ENCODE data around the gene XKRX. TPM values are rescaled to one million over a fixed set of nuclear protein-coding genes. Genes with fewer than 3 reads are reported as not detected.
A peak's percentile ranks its signal among the peaks of the same experiment; 100 is the strongest.

The XKRX gene
- total RNA-seq, 1 experiment from 2014 or later: 0.55 TPM

DNA sequence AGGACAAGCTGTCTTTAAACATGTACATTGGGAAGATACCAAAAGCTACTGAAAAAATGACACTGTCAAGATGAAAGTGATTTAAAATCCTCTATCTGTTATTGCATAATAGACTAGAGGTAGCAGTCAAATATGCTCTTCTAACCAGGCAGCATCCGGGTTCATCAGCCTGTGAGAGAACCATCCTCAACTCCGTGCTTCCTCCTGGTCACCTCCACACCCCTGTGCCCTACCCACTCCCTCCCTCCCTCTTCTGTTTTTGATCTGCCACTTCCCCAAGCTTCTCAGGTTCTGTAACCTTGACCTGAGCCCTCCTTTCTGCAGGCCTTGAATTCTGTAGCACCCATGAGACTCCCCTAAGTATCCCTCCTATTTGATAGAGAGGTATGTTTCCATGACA is 60.4 kb downstream of the XKRX start:
- Histone ChIP-seq H4K20me1 (ENCODE audit: low read length) (no peaks in the 10 kb centered on the region), H3K79me2 (ENCODE audit: low read length) (no peaks in the 10 kb centered on the region), H3K27me3 (ENCODE audit: low read length) (no peaks in the 10 kb centered on the region), H3K9me2 (replicated peaks; ENCODE audit: low read length) (no peaks in the 10 kb centered on the region), H3K9me3 (ENCODE audit: low read length) (no peaks in the 10 kb centered on the region), H3K9ac (ENCODE audit: low read length) (no peak overlapping the region), H2AFZ (ENCODE audit: low read length) (no peak overlapping the region), H3F3A (ENCODE audit: low read length, unreplicated experiment) (no peaks in the 10 kb centered on the region), H3K36me3 (ENCODE audit: low read depth, low read length) (no peaks in the 10 kb centered on the region), H3K4me2 (ENCODE audit: low read length) (no peak overlapping the region), H3K4me1 (ENCODE audit: insufficient read depth, low read length) (peaks cover 13% of the 10 kb centered on the region), H3K27ac (ENCODE audit: low read length) (no peak overlapping the region), H3K4me3 (ENCODE audit: low read length) (no peak overlapping the region)
- CTCF ChIA-PET: no interaction called here
- ATAC-seq (no peak), DNase-seq (no peak)
- POLR2A ChIA-PET (ENCODE audit: unreplicated experiment): no interaction called here
- intact Hi-C loops (cut with micrococcal nuclease): no loop called here
- BruUV-seq (replicated peaks): no TSS peak
- TF ChIP-seq EZH2 (IDR thresholded peaks at IDR 0.05; ENCODE audit: low read length, unreplicated experiment) (no peak), EZH2phosphoT487 (IDR thresholded peaks at IDR 0.05; ENCODE audit: borderline replicate concordance, low read length) (no peak)
- TF ChIP-seq, protein P1, sequence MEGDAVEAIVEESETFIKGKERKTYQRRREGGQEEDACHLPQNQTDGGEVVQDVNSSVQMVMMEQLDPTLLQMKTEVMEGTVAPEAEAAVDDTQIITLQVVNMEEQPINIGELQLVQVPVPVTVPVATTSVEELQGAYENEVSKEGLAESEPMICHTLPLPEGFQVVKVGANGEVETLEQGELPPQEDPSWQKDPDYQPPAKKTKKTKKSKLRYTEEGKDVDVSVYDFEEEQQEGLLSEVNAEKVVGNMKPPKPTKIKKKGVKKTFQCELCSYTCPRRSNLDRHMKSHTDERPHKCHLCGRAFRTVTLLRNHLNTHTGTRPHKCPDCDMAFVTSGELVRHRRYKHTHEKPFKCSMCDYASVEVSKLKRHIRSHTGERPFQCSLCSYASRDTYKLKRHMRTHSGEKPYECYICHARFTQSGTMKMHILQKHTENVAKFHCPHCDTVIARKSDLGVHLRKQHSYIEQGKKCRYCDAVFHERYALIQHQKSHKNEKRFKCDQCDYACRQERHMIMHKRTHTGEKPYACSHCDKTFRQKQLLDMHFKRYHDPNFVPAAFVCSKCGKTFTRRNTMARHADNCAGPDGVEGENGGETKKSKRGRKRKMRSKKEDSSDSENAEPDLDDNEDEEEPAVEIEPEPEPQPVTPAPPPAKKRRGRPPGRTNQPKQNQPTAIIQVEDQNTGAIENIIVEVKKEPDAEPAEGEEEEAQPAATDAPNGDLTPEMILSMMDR (conservative IDR thresholded peaks at IDR 0.05; ENCODE audit: low read depth, low read length): no peak

DNA sequence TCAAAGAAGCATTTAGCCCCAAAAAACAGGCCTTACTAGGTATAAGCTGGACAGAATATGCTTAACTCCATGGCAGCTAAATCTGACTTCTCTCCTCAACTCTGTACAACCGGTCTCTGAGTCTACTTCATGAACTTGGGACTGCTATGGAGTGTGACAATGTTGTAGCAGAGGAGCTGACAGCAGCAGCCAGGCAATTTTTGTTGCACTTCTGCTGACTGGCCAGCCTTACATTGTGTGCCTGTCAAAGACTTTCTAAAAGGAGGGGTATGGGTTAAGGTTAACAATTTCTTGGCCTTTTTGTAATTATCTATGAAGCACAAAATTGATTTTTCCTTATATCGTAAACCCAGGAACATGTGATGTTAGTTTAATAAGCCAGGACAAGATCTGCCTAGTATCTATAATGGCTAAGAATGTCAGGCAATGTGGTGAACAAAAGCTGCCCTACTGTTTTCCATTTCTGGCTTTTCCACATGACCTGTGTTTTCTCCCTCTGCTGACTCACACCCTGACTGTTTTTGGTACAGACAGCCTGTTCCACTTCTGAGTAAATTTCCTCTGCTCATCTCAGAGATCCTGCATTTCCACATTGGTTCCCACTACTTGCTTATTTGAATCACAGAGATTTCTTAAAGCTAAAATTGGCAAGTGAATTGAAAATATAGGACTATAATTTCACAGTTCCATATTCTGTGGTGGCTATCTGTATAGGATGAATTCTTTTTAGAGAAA is 63.9 kb downstream of the XKRX start:
- H3K27ac ChIP-seq (ENCODE audit: low read length): no peak overlapping the region
- DNase-seq (peak; percentile 27), ATAC-seq (peak; percentile 35; the same call in 1 of the 2 replicates)
- CTCF ChIA-PET: no interaction called here
- BruUV-seq (replicated peaks): no TSS peak
- no peak overlapping the region for H2AFZ ChIP-seq (ENCODE audit: low read length)
- no peaks in the 10 kb centered on the region for H3K36me3 ChIP-seq (ENCODE audit: low read depth, low read length)
- TF ChIP-seq EZH2 (IDR thresholded peaks at IDR 0.05; ENCODE audit: low read length, unreplicated experiment): no peak
- TF ChIP-seq, protein P1 (conservative IDR thresholded peaks at IDR 0.05; ENCODE audit: low read depth, low read length): no peak
- no peak for TF ChIP-seq EZH2phosphoT487 (IDR thresholded peaks at IDR 0.05; ENCODE audit: borderline replicate concordance, low read length)
- H3F3A ChIP-seq (ENCODE audit: low read length, unreplicated experiment): no peaks in the 10 kb centered on the region
- no peaks in the 10 kb centered on the region for H4K20me1 ChIP-seq (ENCODE audit: low read length)
- no peaks in the 10 kb centered on the region for H3K27me3 ChIP-seq (ENCODE audit: low read length)
- H3K4me3 ChIP-seq (ENCODE audit: low read length): no peak overlapping the region
- POLR2A ChIA-PET (ENCODE audit: unreplicated experiment): no interaction called here
- peaks cover 8% of the 10 kb centered on the region for H3K4me1 ChIP-seq (ENCODE audit: insufficient read depth, low read length)
- no peaks in the 10 kb centered on the region for H3K9me3 ChIP-seq (ENCODE audit: low read length)
- H3K9me2 ChIP-seq (replicated peaks; ENCODE audit: low read length): no peaks in the 10 kb centered on the region
- H3K9ac ChIP-seq (ENCODE audit: low read length): no peak overlapping the region
- H3K79me2 ChIP-seq (ENCODE audit: low read length): no peaks in the 10 kb centered on the region
- H3K4me2 ChIP-seq (ENCODE audit: low read length): no peak overlapping the region
- intact Hi-C loops (cut with micrococcal nuclease): no loop called here

Other genes with a start within 250 kb of the XKRX start
- 2.7 and 3.2 TPM in 2 replicates for gene SYTL4, start 196.8 kb downstream of the XKRX start, total RNA-seq (2014; rRNA removed)
- gene CSTF2, start 108.5 kb downstream of the XKRX start, total RNA-seq (2014; rRNA removed): 64.1 and 67.7 TPM in 2 replicates
- not detected in 2 replicates for gene NOX1, start 54.6 kb downstream of the XKRX start, total RNA-seq (2014; rRNA removed)
- gene ARL13A, start 40.8 kb upstream of the XKRX start, total RNA-seq (2014; rRNA removed): not detected in 2 replicates
- 22.7 and 23.4 TPM in 2 replicates for gene TRMT2B, start 123.2 kb upstream of the XKRX start, total RNA-seq (2014; rRNA removed)
- not detected in 2 replicates for gene TMEM35A, start 150.0 kb upstream of the XKRX start, total RNA-seq (2014; rRNA removed)
- gene CENPI, start 169.3 kb upstream of the XKRX start, total RNA-seq (2014; rRNA removed): 28.9 and 34.7 TPM in 2 replicates

All from PC-3 (cell line).